ENCODE data around the gene WWC2. TPM values are rescaled to one million over a fixed set of nuclear protein-coding genes. Genes with fewer than 3 reads are reported as not detected.

WWC2 gene
- total RNA-seq, 1 experiment from 2014 or later = 126 TPM

GRCh38 chr4:183321516-183321915 lies 222.5 kb downstream of the WWC2 start (continued):
- TF ChIP-seq AR (CRISPR knock-in tag; IDR thresholded peaks at IDR 0.05) = no peak
- no peak for TF ChIP-seq CBFB (CRISPR knock-in tag; IDR thresholded peaks at IDR 0.05; ENCODE audit: low read depth)
- TF ChIP-seq EMX1 (CRISPR knock-in tag; IDR thresholded peaks at IDR 0.05) = no peak

- TF ChIP-seq OVOL2 (CRISPR knock-in tag; IDR thresholded peaks at IDR 0.05; ENCODE audit: borderline replicate concordance) (no peak), ZNF396 (CRISPR knock-in tag; IDR thresholded peaks at IDR 0.05; ENCODE audit: borderline replicate concordance) (no peak), ATF6 (CRISPR knock-in tag; IDR thresholded peaks at IDR 0.05) (no peak), GRHL2 (CRISPR knock-in tag; IDR thresholded peaks at IDR 0.05; ENCODE audit: insufficient replicate concordance, severe bottlenecking) (no peak), MLX (CRISPR knock-in tag; IDR thresholded peaks at IDR 0.05) (no peak), ZBTB43 (CRISPR knock-in tag; IDR thresholded peaks at IDR 0.05) (no peak), ERG (CRISPR knock-in tag; IDR thresholded peaks at IDR 0.05) (no peak)
- Mint-ChIP-seq H3K4me1 (no peaks in the 10 kb centered on the region), H3K36me3 (peaks cover 22% of the 10 kb centered on the region), H3K9me3 (peaks cover 21% of the 10 kb centered on the region), H3K27ac (no peak within 1 kb of the TSS), H3K4me3 (no peak within 1 kb of the TSS), H3K27me3 (ENCODE audit: low read depth) (no peaks in the 10 kb centered on the region)
- no peak for ATAC-seq
- DNase-seq (ENCODE audit: low spot score) = no peak
- ChIA-PET CTCF (interaction anchor here (1.0 kb wide), 1 partner anchor 72 kb away, joined by 6 read pairs; no protein-coding TSS in a partner anchor), POLR2A (no interaction called here)
Measured at GRCh38 chr4:183322326-183322725, 223.3 kb downstream of the WWC2 start, which contains the start of gene CLDN24. TSS of gene CLDN24 (minus strand) at chr4:183322426. CDS start at chr4:183322426, 0 bp downstream.

- Mint-ChIP-seq H3K4me1 (no peaks in the 10 kb centered on the region), H3K27me3 (ENCODE audit: low read depth) (no peaks in the 10 kb centered on the region), H3K4me3 (no peak overlapping the region), H3K36me3 (peaks cover 22% of the 10 kb centered on the region), H3K27ac (no peak overlapping the region), H3K9me3 (peaks cover 21% of the 10 kb centered on the region)
- ATAC-seq (no peak; the same call in 1 of the 2 replicates), DNase-seq (ENCODE audit: low spot score) (no peak)
- ChIA-PET POLR2A (no interaction called here), CTCF (interaction anchor here (1.0 to 1.4 kb wide), 2 partner anchors 73 to 76 kb away, joined by 4 to 6 read pairs; no protein-coding TSS in a partner anchor)
- TF ChIP-seq AR (CRISPR knock-in tag; IDR thresholded peaks at IDR 0.05) (no peak), ZNF263 (CRISPR knock-in tag; IDR thresholded peaks at IDR 0.05; ENCODE audit: low read depth) (no peak), TEAD4 (CRISPR knock-in tag; IDR thresholded peaks at IDR 0.05) (no peak), MXD4 (CRISPR knock-in tag; IDR thresholded peaks at IDR 0.05; ENCODE audit: borderline replicate concordance) (no peak), ATF3 (CRISPR knock-in tag; conservative IDR thresholded peaks at IDR 0.05) (no peak), HMGXB4 (CRISPR knock-in tag; IDR thresholded peaks at IDR 0.05) (no peak), ELF4 (CRISPR knock-in tag; IDR thresholded peaks at IDR 0.05; ENCODE audit: low read depth) (no peak), TEAD1 (CRISPR knock-in tag; IDR thresholded peaks at IDR 0.05) (no peak), JUN (CRISPR knock-in tag; IDR thresholded peaks at IDR 0.05) (no peak), HMGA2 (CRISPR knock-in tag; IDR thresholded peaks at IDR 0.05) (no peak), MLX (CRISPR knock-in tag; IDR thresholded peaks at IDR 0.05) (no peak)
Measured at GRCh38 chr4:183323295-183323694, 224.2 kb downstream of the WWC2 start.
